Measurements from ENCODE around the gene NFATC1. TPM values are rescaled to one million over a fixed set of nuclear protein-coding genes. Genes with fewer than 3 reads are reported as not detected.

NFATC1 gene
- total RNA-seq, 3 donors from 2014 or later (not counting 1 experiment from before 2014, with no cell fraction given): 35.8 to 47.4 (median 37.1) TPM

DNA sequence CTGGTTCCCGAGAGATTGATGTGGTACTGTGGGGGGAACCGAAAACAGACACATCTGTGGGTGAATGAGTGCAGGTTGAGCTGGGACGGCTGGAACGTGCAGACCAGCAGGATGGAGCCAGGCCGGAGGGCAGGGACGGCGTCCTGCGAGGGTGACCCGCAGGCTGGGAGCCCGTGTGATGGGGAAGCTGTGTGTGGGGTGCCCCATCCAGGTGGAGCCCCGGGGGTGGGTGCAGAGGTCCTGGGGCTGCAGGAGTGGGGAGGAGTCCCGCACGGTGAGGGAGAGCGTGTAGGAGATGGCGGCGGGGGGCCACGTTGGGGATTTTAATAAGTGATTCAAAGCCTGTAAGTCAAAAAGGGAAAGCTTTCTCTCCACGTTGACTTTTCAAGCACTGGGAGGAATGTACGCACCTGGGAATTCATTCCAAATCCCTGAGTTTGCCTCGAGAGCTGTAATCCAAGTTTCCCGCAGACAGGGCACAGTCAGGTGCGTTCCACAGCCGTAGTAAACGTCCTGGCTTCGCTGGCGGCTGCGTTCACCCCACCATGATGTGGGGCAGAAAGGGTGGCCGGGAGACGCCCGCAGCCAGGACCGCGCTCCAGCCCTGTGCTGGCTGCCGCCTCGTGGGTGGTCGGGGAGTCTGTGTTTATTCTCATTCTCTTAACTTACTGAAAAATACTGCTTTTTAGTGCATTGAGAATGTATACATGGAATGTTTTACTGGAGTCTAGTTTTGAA is 54.0 kb downstream of the NFATC1 start:
- no peaks in the 10 kb centered on the region for H3K27me3 ChIP-seq (ENCODE audit: control insufficient read depth, insufficient read depth, low read length)
- H3K4me1 ChIP-seq (ENCODE audit: control insufficient read depth, insufficient read depth, low read length): peaks cover under 1% of the 10 kb centered on the region
- H3K36me3 ChIP-seq (ENCODE audit: control insufficient read depth, insufficient read depth, low read length): peaks cover 18% of the 10 kb centered on the region
- TF ChIP-seq, protein P1, sequence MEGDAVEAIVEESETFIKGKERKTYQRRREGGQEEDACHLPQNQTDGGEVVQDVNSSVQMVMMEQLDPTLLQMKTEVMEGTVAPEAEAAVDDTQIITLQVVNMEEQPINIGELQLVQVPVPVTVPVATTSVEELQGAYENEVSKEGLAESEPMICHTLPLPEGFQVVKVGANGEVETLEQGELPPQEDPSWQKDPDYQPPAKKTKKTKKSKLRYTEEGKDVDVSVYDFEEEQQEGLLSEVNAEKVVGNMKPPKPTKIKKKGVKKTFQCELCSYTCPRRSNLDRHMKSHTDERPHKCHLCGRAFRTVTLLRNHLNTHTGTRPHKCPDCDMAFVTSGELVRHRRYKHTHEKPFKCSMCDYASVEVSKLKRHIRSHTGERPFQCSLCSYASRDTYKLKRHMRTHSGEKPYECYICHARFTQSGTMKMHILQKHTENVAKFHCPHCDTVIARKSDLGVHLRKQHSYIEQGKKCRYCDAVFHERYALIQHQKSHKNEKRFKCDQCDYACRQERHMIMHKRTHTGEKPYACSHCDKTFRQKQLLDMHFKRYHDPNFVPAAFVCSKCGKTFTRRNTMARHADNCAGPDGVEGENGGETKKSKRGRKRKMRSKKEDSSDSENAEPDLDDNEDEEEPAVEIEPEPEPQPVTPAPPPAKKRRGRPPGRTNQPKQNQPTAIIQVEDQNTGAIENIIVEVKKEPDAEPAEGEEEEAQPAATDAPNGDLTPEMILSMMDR (IDR thresholded peaks at IDR 0.05): no peak
- 96% methylated on average over 35 of the region's 35 CpGs for WGBS (ENCODE audit: insufficient coverage)
- Mint-ChIP-seq H3K27ac (peak overlapping the region in 1 of 2 donors; percentile 46), H3K4me3 (no peak overlapping the region), H3K9me3 (no peaks in the 10 kb centered on the region), H3K27me3 (ENCODE audit: low read depth in 2 of 2) (no peaks in the 10 kb centered on the region), H3K36me3 (no peaks in the 10 kb centered on the region), H3K4me1 (peaks cover 6 to 9% of the 10 kb centered on the region in 2 donors)
- no peak for DNase-seq
- no peaks in the 10 kb centered on the region for H3K9me3 ChIP-seq (ENCODE audit: control insufficient read depth, insufficient read depth, low read length)
- ATAC-seq: no peak
- no peak overlapping the region for H3K27ac ChIP-seq (ENCODE audit: low read length)
- H3K4me3 ChIP-seq (ENCODE audit: low read length): no peak overlapping the region
- intact Hi-C loops (cut with micrococcal nuclease): no loop called here

DNA sequence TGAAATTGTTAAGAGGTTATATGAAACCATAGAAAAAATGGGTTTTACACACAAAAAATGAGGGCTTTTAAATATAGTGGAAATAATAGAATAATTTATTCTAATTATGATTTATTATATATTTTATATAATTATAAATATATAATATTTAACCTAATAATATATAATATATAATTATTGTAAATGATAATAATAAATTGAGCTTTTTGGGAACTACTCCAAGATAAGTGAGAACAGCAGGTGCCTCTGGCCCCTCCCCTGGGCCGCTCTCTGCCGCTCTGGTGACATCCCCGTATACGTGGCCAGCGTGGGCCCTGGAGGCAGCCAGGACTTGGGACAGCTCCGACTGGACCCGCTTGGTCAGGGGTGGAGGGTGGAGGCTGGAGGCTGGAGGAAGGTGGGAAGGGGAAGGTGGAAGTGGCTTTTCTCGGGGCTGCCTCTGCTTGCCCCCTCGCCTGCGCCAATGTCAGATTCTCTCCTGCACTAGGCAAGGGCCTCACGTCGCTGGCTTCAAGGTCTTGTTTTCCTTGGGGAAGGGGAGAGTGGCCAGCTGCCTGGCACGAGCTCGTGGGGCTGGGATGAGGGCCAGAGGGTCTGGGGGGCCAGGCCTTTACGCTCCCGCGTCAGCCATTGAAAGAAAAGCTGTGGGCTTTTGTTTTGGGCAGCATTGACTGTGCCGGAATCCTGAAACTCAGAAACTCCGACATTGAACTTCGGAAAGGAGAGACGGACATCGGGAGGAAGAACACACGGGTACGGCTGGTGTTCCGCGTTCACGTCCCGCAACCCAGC is 54.8 kb downstream of the NFATC1 start:
- H3K4me1 Mint-ChIP-seq: peaks cover 6 to 9% of the 10 kb centered on the region in 2 donors
- no peaks in the 10 kb centered on the region for H3K36me3 Mint-ChIP-seq
- ATAC-seq (no peak), DNase-seq (no peak)
- Histone ChIP-seq H3K4me3 (ENCODE audit: low read length) (no peak overlapping the region), H3K9me3 (ENCODE audit: control insufficient read depth, insufficient read depth, low read length) (no peaks in the 10 kb centered on the region), H3K27ac (ENCODE audit: low read length) (no peak overlapping the region), H3K4me1 (ENCODE audit: control insufficient read depth, insufficient read depth, low read length) (peaks cover 2% of the 10 kb centered on the region), H3K36me3 (ENCODE audit: control insufficient read depth, insufficient read depth, low read length) (peaks cover 18% of the 10 kb centered on the region), H3K27me3 (ENCODE audit: control insufficient read depth, insufficient read depth, low read length) (no peaks in the 10 kb centered on the region)
- intact Hi-C loops (cut with micrococcal nuclease): no loop called here
- H3K27ac Mint-ChIP-seq: no peak overlapping the region
- no peaks in the 10 kb centered on the region for H3K9me3 Mint-ChIP-seq
- no peaks in the 10 kb centered on the region for H3K27me3 Mint-ChIP-seq (ENCODE audit: low read depth in 2 of 2)
- 94% methylated on average over 28 of the region's 28 CpGs for WGBS (ENCODE audit: insufficient coverage)
- TF ChIP-seq, protein P1 (IDR thresholded peaks at IDR 0.05): no peak
- no peak overlapping the region for H3K4me3 Mint-ChIP-seq

DNA sequence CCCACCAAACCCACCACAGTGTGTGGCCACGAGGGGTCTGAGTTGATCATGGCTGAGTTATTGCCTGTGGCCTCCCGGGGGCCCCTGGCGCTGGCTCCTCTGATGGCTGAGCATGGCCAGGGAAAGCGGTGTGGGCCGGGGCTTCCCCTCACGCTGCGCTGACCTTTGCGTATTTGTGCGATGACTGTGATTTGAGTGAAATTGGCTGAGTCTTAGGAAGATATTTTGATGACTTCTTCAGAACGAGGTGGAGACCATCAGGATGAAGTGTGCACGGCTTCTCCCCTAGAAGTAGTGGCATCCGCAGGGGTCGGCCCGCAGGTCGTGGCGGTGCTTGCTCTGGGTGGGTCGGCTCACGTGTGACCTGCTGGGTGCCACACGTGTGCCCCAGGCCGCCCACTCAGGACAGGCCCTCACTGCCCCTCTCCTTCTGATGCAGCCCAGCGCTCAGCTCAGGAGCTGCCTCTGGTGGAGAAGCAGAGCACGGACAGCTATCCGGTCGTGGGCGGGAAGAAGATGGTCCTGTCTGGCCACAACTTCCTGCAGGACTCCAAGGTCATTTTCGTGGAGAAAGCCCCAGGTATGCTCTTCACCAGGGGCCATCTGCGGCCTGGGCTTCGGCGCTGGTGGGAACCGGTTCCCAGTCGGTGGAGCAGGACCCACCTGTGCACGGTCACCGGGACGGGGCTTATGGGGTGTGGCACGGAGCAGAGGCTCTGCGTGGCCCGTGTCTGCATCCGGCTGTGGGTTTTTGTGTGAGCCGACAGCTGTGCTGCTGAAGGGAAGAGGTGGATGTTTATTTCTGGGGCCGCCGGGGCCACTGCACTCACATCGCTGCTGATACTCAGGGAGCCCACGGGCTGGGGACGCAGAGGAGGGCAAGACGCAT is 55.8 kb downstream of the NFATC1 start:
- TF ChIP-seq, protein P1 (IDR thresholded peaks at IDR 0.05): no peak
- peaks cover 20% of the 10 kb centered on the region for H3K36me3 ChIP-seq (ENCODE audit: control insufficient read depth, insufficient read depth, low read length)
- no peaks in the 10 kb centered on the region for H3K9me3 Mint-ChIP-seq
- ATAC-seq: no peak
- H3K4me1 Mint-ChIP-seq: peaks cover 6 to 9% of the 10 kb centered on the region in 2 donors
- H3K27me3 ChIP-seq (ENCODE audit: control insufficient read depth, insufficient read depth, low read length): no peaks in the 10 kb centered on the region
- H3K27ac Mint-ChIP-seq: no peak overlapping the region
- intact Hi-C loops (cut with micrococcal nuclease): no loop called here
- DNase-seq: no peak
- H3K27me3 Mint-ChIP-seq (ENCODE audit: low read depth in 2 of 2): no peaks in the 10 kb centered on the region
- H3K9me3 ChIP-seq (ENCODE audit: control insufficient read depth, insufficient read depth, low read length): no peaks in the 10 kb centered on the region
- H3K4me1 ChIP-seq (ENCODE audit: control insufficient read depth, insufficient read depth, low read length): peaks cover 2% of the 10 kb centered on the region
- 95% methylated on average over 45 of the region's 45 CpGs for WGBS (ENCODE audit: insufficient coverage)
- no peak overlapping the region for H3K4me3 ChIP-seq (ENCODE audit: low read length)
- no peak overlapping the region for H3K4me3 Mint-ChIP-seq
- H3K27ac ChIP-seq (ENCODE audit: low read length): no peak overlapping the region
- H3K36me3 Mint-ChIP-seq: no peaks in the 10 kb centered on the region
